Activated naive CD8-positive, alpha-beta T cell treated with anti-CD3 and anti-CD28 coated beads, Interleukin-2, amount 50 U/mL, for 24 hours (primary cell): ENCODE measurements around the gene RASL11B.
A peak's percentile ranks its signal among the peaks of the same experiment; 100 is the strongest.

ENCODE experiments used
- ATAC-seq: fragments of 150-1000 bp; cut with Tn5 transposase; one replicate; pipeline ENCODE4 v1.10.0; 2021
- DNase-seq: peaks from one replicate; pipeline ENCODE4 v3.0.0; 2021
- H3K27ac Mint-ChIP-seq: one replicate; pipeline ENCODE4 v1.8.0; 2021; ENCODE audit warnings: mild to moderate bottlenecking, mixed read lengths
- H3K27me3 Mint-ChIP-seq: one replicate; pipeline ENCODE4 v1.8.0; 2021; ENCODE audit warnings: mixed read lengths
- H3K36me3 Mint-ChIP-seq: one replicate; pipeline ENCODE4 v1.8.0; 2021; ENCODE audit warnings: low read depth, mixed read lengths
- H3K4me1 Mint-ChIP-seq: one replicate; pipeline ENCODE4 v1.8.0; 2021; ENCODE audit warnings: mixed read lengths
- H3K4me3 Mint-ChIP-seq: one replicate; pipeline ENCODE4 v1.8.0; 2021; ENCODE audit warnings: mild to moderate bottlenecking, moderate library complexity, mixed read lengths
- H3K9me3 Mint-ChIP-seq: one replicate; pipeline ENCODE4 v1.8.0; 2021; ENCODE audit warnings: mixed read lengths

RASL11B gene

DNA sequence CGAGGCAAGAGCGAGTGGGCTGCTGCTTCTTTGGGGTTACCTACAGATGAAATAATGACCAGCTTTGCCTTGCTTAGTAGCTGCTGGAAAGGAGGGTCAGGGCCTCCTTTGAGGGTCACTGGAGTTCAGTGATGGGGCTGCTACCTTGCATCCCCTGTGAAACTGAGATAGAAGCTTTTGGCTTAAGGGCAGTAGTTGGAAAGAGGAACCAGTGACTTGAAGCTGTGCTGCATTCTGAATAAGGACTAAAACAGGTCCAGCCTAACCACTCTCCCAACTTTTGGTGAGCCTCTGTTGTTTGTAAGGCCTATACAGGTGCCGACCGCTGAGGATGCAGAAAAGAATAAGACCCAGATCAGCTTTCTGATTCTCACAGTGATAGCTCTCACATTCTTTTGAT lies 41.2 kb downstream of the RASL11B start:
- Mint-ChIP-seq H3K4me3 (no peak overlapping the region), H3K4me1 (no peaks in the 10 kb centered on the region), H3K9me3 (peaks cover 3% of the 10 kb centered on the region), H3K27ac (no peak overlapping the region), H3K27me3 (no peaks in the 10 kb centered on the region), H3K36me3 (peaks cover 52% of the 10 kb centered on the region)
- DNase-seq (no peak), ATAC-seq (no peak)

DNA sequence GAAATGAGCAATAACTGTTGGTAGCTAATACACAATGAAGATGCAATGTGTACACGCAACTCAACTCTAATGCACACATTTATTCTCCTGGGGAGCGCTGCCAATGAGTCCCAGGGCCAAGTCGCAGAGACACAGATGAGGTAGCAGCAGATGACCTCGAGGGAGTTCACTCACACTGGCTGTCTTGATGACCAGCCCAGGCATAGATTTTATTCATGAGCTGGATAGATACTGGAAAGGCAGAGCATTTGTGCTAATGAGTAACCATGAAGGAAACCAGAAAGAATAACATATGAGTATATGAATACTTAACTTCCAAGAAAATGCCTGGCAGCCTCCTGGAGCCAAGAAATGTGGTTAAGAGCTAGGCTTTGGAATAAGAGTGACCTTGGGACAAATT lies 42.3 kb downstream of the RASL11B start:
- DNase-seq (no peak), ATAC-seq (no peak)
- no peaks in the 10 kb centered on the region for H3K27me3 Mint-ChIP-seq
- H3K9me3 Mint-ChIP-seq = peaks cover 3% of the 10 kb centered on the region
- no peak overlapping the region for H3K27ac Mint-ChIP-seq
- peaks cover 55% of the 10 kb centered on the region for H3K36me3 Mint-ChIP-seq
- no peaks in the 10 kb centered on the region for H3K4me1 Mint-ChIP-seq
- H3K4me3 Mint-ChIP-seq = no peak overlapping the region

DNA sequence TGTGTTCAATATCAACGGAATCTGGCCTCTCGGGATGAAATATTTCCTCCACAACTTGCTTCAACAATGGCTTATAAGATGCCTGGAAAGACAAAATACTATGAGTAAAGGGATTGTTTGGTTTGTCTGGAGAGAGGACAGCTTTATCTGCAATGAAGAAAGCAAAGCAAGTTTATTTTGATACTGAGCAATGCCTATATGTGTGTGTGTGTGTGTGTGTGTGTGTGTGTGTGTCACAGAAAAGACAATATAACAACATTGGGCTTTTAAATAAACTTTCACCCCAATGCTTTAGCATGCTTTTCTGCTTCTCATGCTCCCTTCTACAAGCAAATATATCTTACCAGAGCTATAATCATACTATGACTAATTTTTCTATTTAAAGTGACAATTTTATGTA lies 45.4 kb downstream of the RASL11B start:
- Mint-ChIP-seq H3K9me3 (peaks cover 3% of the 10 kb centered on the region), H3K4me3 (no peak overlapping the region), H3K4me1 (no peaks in the 10 kb centered on the region), H3K27ac (no peak overlapping the region), H3K27me3 (no peaks in the 10 kb centered on the region), H3K36me3 (peaks cover 38% of the 10 kb centered on the region)
- ATAC-seq = no peak
- no peak for DNase-seq

DNA sequence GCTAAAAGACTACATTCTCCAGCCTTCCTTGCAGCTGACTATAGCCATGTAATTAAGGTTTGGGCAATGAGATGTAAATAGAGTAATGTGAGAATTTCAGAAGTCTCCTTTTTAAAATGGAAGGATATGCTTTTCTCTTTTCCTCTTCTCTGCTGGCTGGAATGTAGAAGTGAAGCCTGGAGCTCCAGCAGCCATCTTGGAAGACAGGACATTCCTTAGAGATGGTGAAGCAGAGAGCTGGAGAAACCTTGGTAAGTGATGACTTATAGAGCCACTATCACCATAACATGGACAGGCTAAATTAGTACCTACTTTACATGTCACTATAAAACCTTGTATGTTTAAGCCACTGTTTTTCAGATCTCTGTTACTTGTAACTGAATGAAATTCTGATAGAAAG lies 48.0 kb downstream of the RASL11B start:
- ATAC-seq = no peak
- Mint-ChIP-seq H3K36me3 (peaks cover 31% of the 10 kb centered on the region), H3K4me3 (no peak overlapping the region), H3K4me1 (no peaks in the 10 kb centered on the region), H3K27me3 (no peaks in the 10 kb centered on the region), H3K27ac (no peak overlapping the region), H3K9me3 (no peaks in the 10 kb centered on the region)
- no peak for DNase-seq

DNA sequence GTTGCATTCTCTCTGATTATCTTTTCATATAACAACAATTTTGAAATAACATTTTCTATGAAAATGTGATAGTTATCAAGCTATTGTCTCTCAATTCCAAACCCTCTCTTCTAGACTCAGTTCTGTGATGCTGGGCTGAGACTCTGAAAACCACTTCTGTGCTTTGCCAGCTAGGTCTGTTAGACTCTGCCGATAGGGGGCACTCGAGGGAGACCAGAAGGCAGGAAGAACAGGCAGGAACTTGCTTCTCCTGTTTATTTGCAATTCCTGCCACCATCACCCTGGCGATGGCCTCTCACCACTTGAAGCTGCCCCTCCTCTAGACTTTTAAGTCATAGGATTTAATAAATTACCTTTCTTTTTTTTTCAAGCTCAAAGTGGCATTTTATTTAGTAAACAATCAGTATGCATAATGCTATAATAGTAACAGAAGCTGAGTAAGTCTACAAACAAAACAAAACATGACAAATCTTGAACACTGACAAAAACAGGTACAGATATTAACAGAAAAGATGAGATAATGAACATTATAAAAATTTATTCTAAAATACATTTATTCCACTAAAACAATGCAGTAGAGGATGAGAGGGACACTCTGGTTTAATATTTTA lies 49.7 kb downstream of the RASL11B start:
- H3K27me3 Mint-ChIP-seq = no peaks in the 10 kb centered on the region
- H3K4me3 Mint-ChIP-seq = no peak overlapping the region

DNA sequence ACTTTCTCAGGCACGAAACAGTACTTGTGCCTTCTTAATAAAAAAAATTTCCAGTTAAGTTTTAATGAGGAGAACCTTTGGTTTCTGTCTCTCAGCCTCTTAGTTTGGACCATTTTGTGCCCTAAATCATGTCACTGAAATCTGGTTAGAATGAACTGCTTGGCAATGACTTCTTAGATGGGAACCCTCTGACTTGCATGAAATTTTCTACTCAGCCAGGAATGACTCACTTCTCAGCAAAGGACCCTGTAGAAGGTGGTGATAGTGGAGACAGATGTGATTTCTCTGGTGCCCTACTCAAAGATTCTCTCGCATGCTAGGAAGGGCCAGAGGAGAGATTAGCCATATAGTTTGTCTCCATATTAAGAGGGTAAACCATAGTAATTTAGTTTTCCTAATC lies 50.5 kb downstream of the RASL11B start:
- ATAC-seq (no peak), DNase-seq (no peak)
- no peak overlapping the region for H3K27ac Mint-ChIP-seq
- H3K4me1 Mint-ChIP-seq = no peaks in the 10 kb centered on the region
- no peak overlapping the region for H3K4me3 Mint-ChIP-seq
- no peaks in the 10 kb centered on the region for H3K9me3 Mint-ChIP-seq
- H3K27me3 Mint-ChIP-seq = no peaks in the 10 kb centered on the region
- peaks cover 10% of the 10 kb centered on the region for H3K36me3 Mint-ChIP-seq

More for the DNA sequence above, 49.7 kb downstream of the RASL11B start:
- ATAC-seq (peak; percentile 43), DNase-seq (peak; percentile 79)
- no peak overlapping the region for H3K27ac Mint-ChIP-seq
- H3K9me3 Mint-ChIP-seq = no peaks in the 10 kb centered on the region
- H3K4me1 Mint-ChIP-seq = no peaks in the 10 kb centered on the region
- peaks cover 18% of the 10 kb centered on the region for H3K36me3 Mint-ChIP-seq

DNA sequence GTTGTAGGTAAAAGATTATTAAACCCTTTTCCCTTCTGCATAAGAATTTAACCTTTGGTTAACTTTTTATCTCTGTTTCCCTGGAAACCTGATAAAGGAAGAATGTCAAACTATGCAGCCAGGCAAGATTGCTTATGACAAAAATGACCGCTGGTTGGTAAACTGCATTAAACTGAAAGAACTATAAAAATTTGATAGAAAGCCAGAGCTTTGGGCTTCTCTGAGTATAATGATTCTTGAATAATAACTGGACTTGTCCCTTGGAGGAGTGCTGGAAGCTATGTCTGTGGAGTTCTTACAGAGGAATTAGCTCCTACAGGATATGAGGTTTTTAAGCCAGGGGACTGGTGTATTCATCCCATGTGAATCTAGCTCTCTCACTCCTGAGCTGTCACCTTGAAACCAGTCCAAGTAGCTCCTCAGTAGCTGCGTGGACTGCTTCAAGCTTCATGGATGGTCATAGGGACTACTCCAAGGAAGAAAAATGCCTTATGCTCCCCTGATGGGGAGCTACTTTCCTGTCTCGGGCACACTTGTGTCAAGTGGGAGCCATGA lies 52.0 kb downstream of the RASL11B start:
- Mint-ChIP-seq H3K36me3 (peaks cover 3% of the 10 kb centered on the region), H3K27ac (no peak overlapping the region), H3K27me3 (no peaks in the 10 kb centered on the region), H3K9me3 (no peaks in the 10 kb centered on the region), H3K4me1 (no peaks in the 10 kb centered on the region), H3K4me3 (no peak overlapping the region)
- DNase-seq (no peak), ATAC-seq (no peak)

DNA sequence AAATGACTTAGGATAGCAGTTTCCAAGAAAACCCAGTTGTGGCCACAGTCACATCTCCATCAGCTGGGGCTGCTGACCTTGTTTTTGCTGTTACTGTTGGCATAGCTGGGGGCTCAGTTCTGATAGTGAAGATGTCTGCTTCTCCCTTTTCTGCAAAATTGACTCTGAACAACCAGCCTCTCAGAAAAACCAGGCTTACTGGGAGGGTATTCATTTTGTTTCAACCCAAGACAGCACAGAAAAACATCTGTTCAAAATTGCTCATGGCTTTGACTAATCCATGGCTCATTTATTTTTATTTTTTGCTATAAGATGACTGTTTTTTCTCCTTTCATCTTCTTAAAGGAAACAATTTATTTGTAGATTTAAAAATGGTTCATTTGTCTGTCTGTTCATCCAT lies 53.1 kb downstream of the RASL11B start:
- H3K4me1 Mint-ChIP-seq = no peaks in the 10 kb centered on the region
- no peak for ATAC-seq
- no peak overlapping the region for H3K4me3 Mint-ChIP-seq
- H3K27ac Mint-ChIP-seq = no peak overlapping the region
- DNase-seq = no peak
- H3K36me3 Mint-ChIP-seq = peaks cover 3% of the 10 kb centered on the region
- H3K27me3 Mint-ChIP-seq = no peaks in the 10 kb centered on the region
- H3K9me3 Mint-ChIP-seq = no peaks in the 10 kb centered on the region

DNA sequence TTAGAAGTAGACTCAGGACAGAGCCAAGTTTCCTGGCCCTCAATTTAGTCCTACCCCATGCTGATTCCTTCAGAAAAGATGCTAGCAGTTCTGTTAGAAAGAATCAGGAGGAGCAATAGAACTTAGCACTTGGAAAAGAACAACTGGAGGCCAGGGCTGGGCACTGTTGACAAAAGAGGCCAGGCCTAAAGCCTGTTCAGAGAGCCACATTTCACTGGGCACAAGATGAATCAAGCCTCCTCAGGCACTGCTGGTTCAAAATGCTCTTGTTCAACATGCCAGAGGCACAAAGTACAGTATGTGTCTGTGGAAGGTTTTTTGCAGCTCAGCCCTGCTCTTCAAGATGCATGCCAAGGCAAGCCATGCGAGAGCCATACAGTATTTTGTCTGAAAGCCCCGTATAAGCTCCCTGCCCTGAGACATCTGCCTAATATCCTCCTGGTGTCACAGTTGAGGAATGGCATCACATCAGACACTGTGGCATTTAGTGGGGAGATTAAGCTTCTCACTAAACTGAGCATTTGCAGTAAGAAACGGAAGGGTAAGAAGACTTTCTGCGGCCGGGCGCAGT lies 53.7 kb downstream of the RASL11B start:
- Mint-ChIP-seq H3K4me3 (no peak overlapping the region), H3K27me3 (no peaks in the 10 kb centered on the region), H3K36me3 (peaks cover 4% of the 10 kb centered on the region), H3K27ac (no peak overlapping the region), H3K4me1 (no peaks in the 10 kb centered on the region), H3K9me3 (no peaks in the 10 kb centered on the region)
- no peak for ATAC-seq
- no peak for DNase-seq
